ENCODE results near the gene SLC25A51. TPM values are rescaled to one million over a fixed set of nuclear protein-coding genes. Genes with fewer than 3 reads are reported as not detected.

Gene SLC25A51
- total and polyA plus RNA-seq, 2 experiments from 2014 or later: 5.3 to 22.0 TPM

DNA sequence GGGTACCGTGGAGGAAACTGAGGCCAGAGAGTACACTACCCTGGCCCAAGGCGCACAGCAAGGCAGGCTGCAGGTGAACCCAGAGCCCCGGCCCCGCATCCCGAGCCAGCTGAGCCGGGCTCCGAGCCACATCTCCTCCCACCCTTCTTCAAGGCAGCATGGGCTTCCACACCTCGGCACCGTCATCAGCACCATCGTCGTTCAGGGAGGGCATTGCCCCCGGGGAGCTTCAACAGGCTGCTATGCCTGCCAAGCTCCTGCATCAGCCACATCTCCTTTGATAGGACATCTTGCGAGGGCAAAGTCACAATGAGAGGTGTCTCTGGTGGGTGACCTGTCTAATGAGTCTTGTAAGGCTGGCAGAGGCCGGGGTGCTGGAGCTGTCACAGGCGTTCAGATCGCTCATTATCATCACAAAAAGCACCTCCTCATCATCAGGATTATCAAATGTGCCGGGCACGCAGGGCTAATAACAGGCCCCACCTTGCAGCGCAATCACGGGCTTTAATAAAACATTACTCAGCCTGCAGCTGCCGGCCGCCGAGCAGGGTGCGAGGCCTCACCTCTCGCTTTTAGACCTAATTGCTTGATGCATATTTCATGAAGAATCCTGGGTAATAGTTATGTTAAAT, 20.0 kb upstream of the SLC25A51 start (continued):
- TF ChIP-seq, protein P1, sequence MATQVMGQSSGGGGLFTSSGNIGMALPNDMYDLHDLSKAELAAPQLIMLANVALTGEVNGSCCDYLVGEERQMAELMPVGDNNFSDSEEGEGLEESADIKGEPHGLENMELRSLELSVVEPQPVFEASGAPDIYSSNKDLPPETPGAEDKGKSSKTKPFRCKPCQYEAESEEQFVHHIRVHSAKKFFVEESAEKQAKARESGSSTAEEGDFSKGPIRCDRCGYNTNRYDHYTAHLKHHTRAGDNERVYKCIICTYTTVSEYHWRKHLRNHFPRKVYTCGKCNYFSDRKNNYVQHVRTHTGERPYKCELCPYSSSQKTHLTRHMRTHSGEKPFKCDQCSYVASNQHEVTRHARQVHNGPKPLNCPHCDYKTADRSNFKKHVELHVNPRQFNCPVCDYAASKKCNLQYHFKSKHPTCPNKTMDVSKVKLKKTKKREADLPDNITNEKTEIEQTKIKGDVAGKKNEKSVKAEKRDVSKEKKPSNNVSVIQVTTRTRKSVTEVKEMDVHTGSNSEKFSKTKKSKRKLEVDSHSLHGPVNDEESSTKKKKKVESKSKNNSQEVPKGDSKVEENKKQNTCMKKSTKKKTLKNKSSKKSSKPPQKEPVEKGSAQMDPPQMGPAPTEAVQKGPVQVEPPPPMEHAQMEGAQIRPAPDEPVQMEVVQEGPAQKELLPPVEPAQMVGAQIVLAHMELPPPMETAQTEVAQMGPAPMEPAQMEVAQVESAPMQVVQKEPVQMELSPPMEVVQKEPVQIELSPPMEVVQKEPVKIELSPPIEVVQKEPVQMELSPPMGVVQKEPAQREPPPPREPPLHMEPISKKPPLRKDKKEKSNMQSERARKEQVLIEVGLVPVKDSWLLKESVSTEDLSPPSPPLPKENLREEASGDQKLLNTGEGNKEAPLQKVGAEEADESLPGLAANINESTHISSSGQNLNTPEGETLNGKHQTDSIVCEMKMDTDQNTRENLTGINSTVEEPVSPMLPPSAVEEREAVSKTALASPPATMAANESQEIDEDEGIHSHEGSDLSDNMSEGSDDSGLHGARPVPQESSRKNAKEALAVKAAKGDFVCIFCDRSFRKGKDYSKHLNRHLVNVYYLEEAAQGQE (IDR thresholded peaks at IDR 0.05; ENCODE audit: unreplicated experiment): no peak

GRCh38 chr9:37923118-37923795, 19.3 kb upstream of the SLC25A51 start:
- no peaks in the 10 kb centered on the region for H4K20me1 ChIP-seq (replicated peaks; ENCODE audit: insufficient read depth)
- H3K4me3 ChIP-seq: no peak overlapping the region
- no peak overlapping the region for H3K27ac ChIP-seq (ENCODE audit: low read depth)
- DNase-seq (ENCODE audit: low spot score): no peak
- peaks cover 9% of the 10 kb centered on the region for H3K4me1 ChIP-seq (ENCODE audit: insufficient read depth)
- TF ChIP-seq EZH2 (IDR thresholded peaks at IDR 0.05; ENCODE audit: low read depth, unreplicated experiment) (no peak), CTCF (conservative IDR thresholded peaks at IDR 0.05; ENCODE audit: low read depth in 2 of 2) (no peak), NANOG (IDR thresholded peaks at IDR 0.05; ENCODE audit: borderline replicate concordance) (no peak), ZNF331 (CRISPR knock-in tag; IDR thresholded peaks at IDR 0.05; ENCODE audit: low read depth) (no peak), CREB1 (CRISPR knock-in tag; IDR thresholded peaks at IDR 0.05; ENCODE audit: low read depth) (no peak), ZNF114 (CRISPR knock-in tag; IDR thresholded peaks at IDR 0.05) (no peak), POLR2AphosphoS5 (IDR thresholded peaks at IDR 0.05; ENCODE audit: low read depth) (no peak), STAT1 (IDR thresholded peaks at IDR 0.05; ENCODE audit: unreplicated experiment) (no peak)
- TF ChIP-seq, protein P1 (IDR thresholded peaks at IDR 0.05; ENCODE audit: unreplicated experiment): no peak
- H3K27me3 Mint-ChIP-seq (ENCODE audit: insufficient read depth, low read depth, poor library complexity): peaks cover 8% of the 10 kb centered on the region
- H3K9me3 Mint-ChIP-seq: no peaks in the 10 kb centered on the region
- H3K9me2 ChIP-seq (ENCODE audit: insufficient read depth): no peaks in the 10 kb centered on the region
- no peak overlapping the region for H3K4me2 ChIP-seq
- H3F3A ChIP-seq (replicated peaks; ENCODE audit: low read depth): no peaks in the 10 kb centered on the region
- no peaks in the 10 kb centered on the region for H3K27me3 ChIP-seq (ENCODE audit: insufficient read depth)
- H3K36me3 ChIP-seq (ENCODE audit: insufficient read depth): no peaks in the 10 kb centered on the region
- H3K79me2 ChIP-seq (replicated peaks; ENCODE audit: insufficient read depth): no peaks in the 10 kb centered on the region
- no peaks in the 10 kb centered on the region for H3K36me3 Mint-ChIP-seq (ENCODE audit: low read depth)
- H3K4me1 Mint-ChIP-seq: peaks cover 56% of the 10 kb centered on the region
- ATAC-seq: peak; percentile 14
- no peak overlapping the region for H3K4me3 Mint-ChIP-seq
- H3K27ac Mint-ChIP-seq: peak overlapping the region; percentile 60; the same call in 1 of the 2 replicates
- no peak overlapping the region for H2AFZ ChIP-seq

Data from GM23338 (cell line).